Astrocyte of the spinal cord (primary cell): ENCODE results near the gene F2.

Experiments
- DNase-seq: peaks from one replicate; pipeline ENCODE4 v3.0.0; 2011; ENCODE audit warnings: low read depth, low spot score
- H3K4me3 ChIP-seq: 2 replicates; pipeline ENCODE4 v1.5.1; 2011; ENCODE audit warnings: low read depth, mild to moderate bottlenecking, low read length, moderate library complexity
- in situ Hi-C: cut with HindIII; loops from 2 replicates; pipeline ENCODE4 v1.10.0; 2017; ENCODE audit warnings: low sequenced_read_pairs
- TF ChIP-seq, protein P1 (sequence below): IDR thresholded peaks from 2 replicates; pipeline ENCODE4 v1.5.1; 2012; ENCODE audit warnings: low read depth, mild to moderate bottlenecking, low read length, inconsistent platforms

The F2 gene

GRCh38 chr11:46743043-46743442 lies 24.0 kb downstream of the F2 start:
- TF ChIP-seq, protein P1, sequence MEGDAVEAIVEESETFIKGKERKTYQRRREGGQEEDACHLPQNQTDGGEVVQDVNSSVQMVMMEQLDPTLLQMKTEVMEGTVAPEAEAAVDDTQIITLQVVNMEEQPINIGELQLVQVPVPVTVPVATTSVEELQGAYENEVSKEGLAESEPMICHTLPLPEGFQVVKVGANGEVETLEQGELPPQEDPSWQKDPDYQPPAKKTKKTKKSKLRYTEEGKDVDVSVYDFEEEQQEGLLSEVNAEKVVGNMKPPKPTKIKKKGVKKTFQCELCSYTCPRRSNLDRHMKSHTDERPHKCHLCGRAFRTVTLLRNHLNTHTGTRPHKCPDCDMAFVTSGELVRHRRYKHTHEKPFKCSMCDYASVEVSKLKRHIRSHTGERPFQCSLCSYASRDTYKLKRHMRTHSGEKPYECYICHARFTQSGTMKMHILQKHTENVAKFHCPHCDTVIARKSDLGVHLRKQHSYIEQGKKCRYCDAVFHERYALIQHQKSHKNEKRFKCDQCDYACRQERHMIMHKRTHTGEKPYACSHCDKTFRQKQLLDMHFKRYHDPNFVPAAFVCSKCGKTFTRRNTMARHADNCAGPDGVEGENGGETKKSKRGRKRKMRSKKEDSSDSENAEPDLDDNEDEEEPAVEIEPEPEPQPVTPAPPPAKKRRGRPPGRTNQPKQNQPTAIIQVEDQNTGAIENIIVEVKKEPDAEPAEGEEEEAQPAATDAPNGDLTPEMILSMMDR: no peak
- H3K4me3 ChIP-seq: no peak overlapping the region
- in situ Hi-C loops: no loop called here
- no peak for DNase-seq

- in situ Hi-C loops: no loop called here
- peak; percentile 62 for DNase-seq
- TF ChIP-seq, protein P1: no peak
- H3K4me3 ChIP-seq: no peak overlapping the region
These were observed 24.8 kb downstream of the F2 start for GRCh38 chr11:46743693-46744339.

- no peak for DNase-seq
- no peak overlapping the region for H3K4me3 ChIP-seq
- TF ChIP-seq, protein P1: no peak
- in situ Hi-C loops: no loop called here
These were observed 26.3 kb downstream of the F2 start for GRCh38 chr11:46745328-46745727.

GRCh38 chr11:46745995-46746394 lies 27.0 kb downstream of the F2 start:
- no peak for DNase-seq
- in situ Hi-C loops: no loop called here
- TF ChIP-seq, protein P1: no peak
- no peak overlapping the region for H3K4me3 ChIP-seq

- TF ChIP-seq, protein P1: no peak
- no peak overlapping the region for H3K4me3 ChIP-seq
- no peak for DNase-seq
- in situ Hi-C loops: no loop called here
These were observed 28.1 kb downstream of the F2 start for GRCh38 chr11:46747150-46747549.

DNA sequence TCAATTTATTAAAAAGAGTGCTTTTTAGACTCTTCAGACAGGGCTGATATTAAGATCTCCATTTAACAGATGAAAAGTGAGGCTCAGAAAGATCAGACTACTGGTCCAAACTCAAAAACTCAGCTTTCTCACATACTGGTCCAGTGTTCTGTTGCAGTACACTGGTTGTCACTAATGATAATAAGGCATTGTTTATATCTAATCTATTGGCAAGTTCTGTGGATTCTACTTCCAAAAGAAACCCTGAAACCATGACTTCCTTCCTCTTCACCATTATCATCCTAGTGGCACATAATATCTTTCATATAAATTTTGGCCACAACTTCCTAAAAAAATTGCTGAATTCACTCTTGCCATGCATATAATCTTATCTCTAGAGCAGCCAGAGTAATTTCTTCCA lies 36.9 kb downstream of the F2 start:
- TF ChIP-seq, protein P1: no peak
- H3K4me3 ChIP-seq: no peak overlapping the region
- no peak for DNase-seq
- in situ Hi-C loops: no loop called here
